ENCODE results near the gene CPAMD8. TPM values are rescaled to one million over a fixed set of nuclear protein-coding genes. Genes with fewer than 3 reads are reported as not detected.
"Not testable (repeated sequence)": the region's sequence is repeated elsewhere in the genome, so short reads cannot be mapped to it uniquely, and the experiment has no call there.

CPAMD8 gene
- total RNA-seq, 5 donors from 2014 or later (not counting 1 experiment from before 2014, with no cell fraction given): 2.1 to 6.2 (median 2.9) TPM

- H3K4me1 Mint-ChIP-seq; ATAC-seq (replicated peaks in 1 of 4); H3K36me3 Mint-ChIP-seq; H3K27me3 Mint-ChIP-seq; POLR2A ChIA-PET; H3K36me3 ChIP-seq (ENCODE audit: control insufficient read depth in 2 of 2, extremely low read depth in 1 of 2, insufficient read depth in 1 of 2, low read length in 1 of 2); H3K27ac Mint-ChIP-seq; H3K27ac ChIP-seq (ENCODE audit: low read length); H3K4me1 ChIP-seq (ENCODE audit: control insufficient read depth in 1 of 2, extremely low read depth in 1 of 2, insufficient read depth in 2 of 2, low read length in 2 of 2); H3K4me3 Mint-ChIP-seq; H3K4me3 ChIP-seq (ENCODE audit: control insufficient read depth in 1 of 2, extremely low read depth in 1 of 2, low read length in 1 of 2); CTCF ChIA-PET; DNase-seq; H3K9me3 ChIP-seq: not testable (repeated sequence)
- no CpG with 5 or more reads among the region's 2 CpGs for WGBS (ENCODE audit: insufficient coverage)
- H3K27me3 ChIP-seq (replicated peaks in 1 of 2; ENCODE audit: control insufficient read depth in 2 of 2, extremely low read depth in 1 of 2, insufficient read depth in 2 of 2, low read length in 1 of 2): peaks cover 0 to 16% of the 10 kb centered on the region in 2 experiments
- peaks cover 10 to 19% (median 11%) of the 10 kb centered on the region in 3 donors for H3K9me3 Mint-ChIP-seq
These were observed 44.0 kb downstream of the CPAMD8 start for GRCh38 chr19:16982586-16982985.

GRCh38 chr19:16978839-16979802 lies 47.5 kb downstream of the CPAMD8 start:
- 100% methylated on average over 1 of the region's 1 CpG for WGBS (ENCODE audit: insufficient coverage)
- Histone ChIP-seq H3K36me3 (ENCODE audit: control insufficient read depth in 2 of 2, extremely low read depth in 1 of 2, insufficient read depth in 1 of 2, low read length in 1 of 2) (no peaks in the 10 kb centered on the region), H3K9me3 (no peaks in the 10 kb centered on the region), H3K4me3 (ENCODE audit: control insufficient read depth in 1 of 2, extremely low read depth in 1 of 2, low read length in 1 of 2) (no peak overlapping the region), H3K27me3 (replicated peaks in 1 of 2; ENCODE audit: control insufficient read depth in 2 of 2, extremely low read depth in 1 of 2, insufficient read depth in 2 of 2, low read length in 1 of 2) (peaks cover 0 to 25% of the 10 kb centered on the region in 2 experiments), H3K27ac (ENCODE audit: low read length) (no peak overlapping the region), H3K4me1 (ENCODE audit: control insufficient read depth in 1 of 2, extremely low read depth in 1 of 2, insufficient read depth in 2 of 2, low read length in 2 of 2) (no peaks in the 10 kb centered on the region)
- POLR2A ChIA-PET: no interaction called here
- Mint-ChIP-seq H3K27me3 (peaks cover 6 to 10% of the 10 kb centered on the region in 2 donors), H3K9me3 (peaks cover 6 to 18% (median 6%) of the 10 kb centered on the region in 3 donors), H3K36me3 (peaks cover 3% of the 10 kb centered on the region), H3K27ac (no peak overlapping the region), H3K4me3 (no peak overlapping the region), H3K4me1 (no peaks in the 10 kb centered on the region)
- ATAC-seq (replicated peaks in 1 of 4): no peak
- DNase-seq: no peak
- CTCF ChIA-PET: interaction anchor here in 1 of 2 donors (0.5 kb wide), 1 partner anchor 86 kb away, joined by 5 read pairs; no protein-coding TSS in a partner anchor

- H3K4me1 Mint-ChIP-seq: no peaks in the 10 kb centered on the region
- no peak for ATAC-seq (replicated peaks in 1 of 4)
- Histone ChIP-seq H3K36me3 (ENCODE audit: control insufficient read depth in 2 of 2, extremely low read depth in 1 of 2, insufficient read depth in 1 of 2, low read length in 1 of 2) (no peaks in the 10 kb centered on the region), H3K4me1 (ENCODE audit: control insufficient read depth in 1 of 2, extremely low read depth in 1 of 2, insufficient read depth in 2 of 2, low read length in 2 of 2) (no peaks in the 10 kb centered on the region), H3K27ac (ENCODE audit: low read length) (no peak overlapping the region), H3K4me3 (ENCODE audit: control insufficient read depth in 1 of 2, extremely low read depth in 1 of 2, low read length in 1 of 2) (no peak overlapping the region), H3K27me3 (replicated peaks in 1 of 2; ENCODE audit: control insufficient read depth in 2 of 2, extremely low read depth in 1 of 2, insufficient read depth in 2 of 2, low read length in 1 of 2) (peaks cover 0 to 25% of the 10 kb centered on the region in 2 experiments), H3K9me3 (no peaks in the 10 kb centered on the region)
- no peaks in the 10 kb centered on the region for H3K36me3 Mint-ChIP-seq
- H3K9me3 Mint-ChIP-seq: peaks cover 0 to 11% (median 0%) of the 10 kb centered on the region in 3 donors
- peaks cover 6 to 10% of the 10 kb centered on the region in 2 donors for H3K27me3 Mint-ChIP-seq
- ChIA-PET CTCF (no interaction called here), POLR2A (no interaction called here)
- no peak overlapping the region for H3K27ac Mint-ChIP-seq
- no peak overlapping the region for H3K4me3 Mint-ChIP-seq
- WGBS (ENCODE audit: insufficient coverage): no CpG with 5 or more reads among the region's 2 CpGs
- no peak for DNase-seq
These were observed 48.5 kb downstream of the CPAMD8 start for GRCh38 chr19:16978156-16978555.

- Mint-ChIP-seq H3K9me3 (peaks cover 0 to 11% (median 0%) of the 10 kb centered on the region in 3 donors), H3K4me3 (no peak overlapping the region), H3K4me1 (no peaks in the 10 kb centered on the region), H3K36me3 (no peaks in the 10 kb centered on the region), H3K27ac (no peak overlapping the region), H3K27me3 (peaks cover 6 to 10% of the 10 kb centered on the region in 2 donors)
- no peak for ATAC-seq (replicated peaks in 1 of 4)
- POLR2A ChIA-PET: no interaction called here
- Histone ChIP-seq H3K27me3 (replicated peaks in 1 of 2; ENCODE audit: control insufficient read depth in 2 of 2, extremely low read depth in 1 of 2, insufficient read depth in 2 of 2, low read length in 1 of 2) (peaks cover 0 to 25% of the 10 kb centered on the region in 2 experiments), H3K27ac (ENCODE audit: low read length) (no peak overlapping the region), H3K4me1 (ENCODE audit: control insufficient read depth in 1 of 2, extremely low read depth in 1 of 2, insufficient read depth in 2 of 2, low read length in 2 of 2) (no peaks in the 10 kb centered on the region), H3K9me3 (no peaks in the 10 kb centered on the region), H3K36me3 (ENCODE audit: control insufficient read depth in 2 of 2, extremely low read depth in 1 of 2, insufficient read depth in 1 of 2, low read length in 1 of 2) (no peaks in the 10 kb centered on the region), H3K4me3 (ENCODE audit: control insufficient read depth in 1 of 2, extremely low read depth in 1 of 2, low read length in 1 of 2) (no peak overlapping the region)
- CTCF ChIA-PET: no interaction called here
- no peak for DNase-seq
- 86% methylated on average over 13 of the region's 15 CpGs for WGBS (ENCODE audit: insufficient coverage)
These were observed 49.3 kb downstream of the CPAMD8 start for GRCh38 chr19:16977306-16977705.

- no peak overlapping the region for H3K4me3 Mint-ChIP-seq
- WGBS (ENCODE audit: insufficient coverage): 97% methylated on average over 4 of the region's 5 CpGs
- no peak overlapping the region for H3K27ac Mint-ChIP-seq
- H3K36me3 Mint-ChIP-seq: no peaks in the 10 kb centered on the region
- peaks cover 0 to 11% (median 0%) of the 10 kb centered on the region in 3 donors for H3K9me3 Mint-ChIP-seq
- Histone ChIP-seq H3K4me3 (ENCODE audit: control insufficient read depth in 1 of 2, extremely low read depth in 1 of 2, low read length in 1 of 2) (no peak overlapping the region), H3K4me1 (ENCODE audit: control insufficient read depth in 1 of 2, extremely low read depth in 1 of 2, insufficient read depth in 2 of 2, low read length in 2 of 2) (no peaks in the 10 kb centered on the region), H3K9me3 (no peaks in the 10 kb centered on the region), H3K27ac (ENCODE audit: low read length) (no peak overlapping the region), H3K36me3 (ENCODE audit: control insufficient read depth in 2 of 2, extremely low read depth in 1 of 2, insufficient read depth in 1 of 2, low read length in 1 of 2) (no peaks in the 10 kb centered on the region), H3K27me3 (replicated peaks in 1 of 2; ENCODE audit: control insufficient read depth in 2 of 2, extremely low read depth in 1 of 2, insufficient read depth in 2 of 2, low read length in 1 of 2) (peaks cover 0 to 25% of the 10 kb centered on the region in 2 experiments)
- H3K27me3 Mint-ChIP-seq: peaks cover 6 to 10% of the 10 kb centered on the region in 2 donors
- no peaks in the 10 kb centered on the region for H3K4me1 Mint-ChIP-seq
- ATAC-seq (replicated peaks in 1 of 4) (no peak), DNase-seq (no peak)
- POLR2A ChIA-PET: no interaction called here
- CTCF ChIA-PET: no interaction called here
These were observed 50.2 kb downstream of the CPAMD8 start for GRCh38 chr19:16976446-16976845.

- H3K9me3 Mint-ChIP-seq: peaks cover 5 to 15% (median 7%) of the 10 kb centered on the region in 3 donors
- no peaks in the 10 kb centered on the region for H3K27me3 Mint-ChIP-seq
- H3K4me3 ChIP-seq (ENCODE audit: control insufficient read depth in 1 of 2, extremely low read depth in 1 of 2, low read length in 1 of 2): no peak overlapping the region
- no peak for ATAC-seq (replicated peaks in 1 of 4)
- ChIA-PET CTCF (no interaction called here), POLR2A (no interaction called here)
- H3K4me3 Mint-ChIP-seq: no peak overlapping the region
- 90% methylated on average over 2 of the region's 8 CpGs for WGBS (ENCODE audit: insufficient coverage)
- peaks cover 0 to 13% of the 10 kb centered on the region in 2 experiments for H3K27me3 ChIP-seq (replicated peaks in 1 of 2; ENCODE audit: control insufficient read depth in 2 of 2, extremely low read depth in 1 of 2, insufficient read depth in 2 of 2, low read length in 1 of 2)
- no peak overlapping the region for H3K27ac ChIP-seq (ENCODE audit: low read length)
- no peaks in the 10 kb centered on the region for H3K4me1 Mint-ChIP-seq
- H3K4me1 ChIP-seq (ENCODE audit: control insufficient read depth in 1 of 2, extremely low read depth in 1 of 2, insufficient read depth in 2 of 2, low read length in 2 of 2): no peaks in the 10 kb centered on the region
- no peak overlapping the region for H3K27ac Mint-ChIP-seq
- H3K9me3 ChIP-seq: no peaks in the 10 kb centered on the region
- H3K36me3 Mint-ChIP-seq: peaks cover 5% of the 10 kb centered on the region
- no peak for DNase-seq
- H3K36me3 ChIP-seq (ENCODE audit: control insufficient read depth in 2 of 2, extremely low read depth in 1 of 2, insufficient read depth in 1 of 2, low read length in 1 of 2): no peaks in the 10 kb centered on the region
These were observed 55.8 kb downstream of the CPAMD8 start for GRCh38 chr19:16970821-16971220.
